Ishikawa (cell line): Measurements from ENCODE around the gene FAM120A.

ENCODE experiments used
- CEBPB ChIP-seq: IDR thresholded peaks from 2 replicates; pipeline ENCODE4 v1.6.1; 2012
- EP300 ChIP-seq: IDR thresholded peaks from 2 replicates; pipeline ENCODE4 v1.6.1; 2012; ENCODE audit warnings: borderline replicate concordance
- RAD21 ChIP-seq: IDR thresholded peaks from 2 replicates; pipeline ENCODE4 v1.6.1; 2012; ENCODE audit warnings: low read depth
- TCF12 ChIP-seq: IDR thresholded peaks from 2 replicates; pipeline ENCODE4 v1.6.1; 2012; ENCODE audit warnings: low read depth
- TEAD4 ChIP-seq: IDR thresholded peaks from 2 replicates; pipeline ENCODE4 v1.6.1; 2012
- USF1 ChIP-seq: IDR thresholded peaks from 2 replicates; pipeline ENCODE4 v1.6.1; 2012

GRCh38 chr9:93457006-93457405, 5.5 kb downstream of the FAM120A start:
- TF ChIP-seq TCF12 = no peak
- TF ChIP-seq CEBPB = no peak
- no peak for TF ChIP-seq USF1
- TF ChIP-seq EP300 = no peak
- TF ChIP-seq TEAD4 = no peak
- no peak for TF ChIP-seq RAD21
